HEK293 (cell line): Measurements from ENCODE around the gene RBBP7.
A peak's percentile ranks its signal among the peaks of the same experiment; 100 is the strongest.

Source experiments
- GLI2 ChIP-seq: fragments of 450-650 bp; formaldehyde crosslinking; IDR thresholded peaks from 2 replicates; pipeline ENCODE4; 2017; ENCODE audit warnings: missing biosample characterization, missing genetic modification characterization, low read depth, borderline replicate concordance
- GLIS2 ChIP-seq: fragments of 450-650 bp; formaldehyde crosslinking; IDR thresholded peaks from 2 replicates; pipeline ENCODE4 v1.5.1; 2016; ENCODE audit warnings: missing biosample characterization, missing genetic modification characterization
- KLF7 ChIP-seq: fragments of 450-650 bp; formaldehyde crosslinking; IDR thresholded peaks from 2 replicates; pipeline ENCODE4 v1.5.1; 2016; ENCODE audit warnings: missing biosample characterization, missing genetic modification characterization, borderline replicate concordance
- MYNN ChIP-seq: fragments of 450-650 bp; formaldehyde crosslinking; IDR thresholded peaks from 2 replicates; pipeline ENCODE4 v1.5.1; 2016; ENCODE audit warnings: missing biosample characterization, missing genetic modification characterization, borderline replicate concordance
- OSR2 ChIP-seq: fragments of 450-650 bp; formaldehyde crosslinking; IDR thresholded peaks from 2 replicates; pipeline ENCODE4 v1.5.1; 2016; ENCODE audit warnings: missing biosample characterization, missing genetic modification characterization
- SP2 ChIP-seq: fragments of 450-650 bp; formaldehyde crosslinking; IDR thresholded peaks from 2 replicates; pipeline ENCODE4 v1.5.1; 2016; ENCODE audit warnings: missing biosample characterization, missing genetic modification characterization
- YY1 ChIP-seq: fragments of 450-650 bp; formaldehyde crosslinking; IDR thresholded peaks from 2 replicates; pipeline ENCODE4 v1.5.1; 2018; ENCODE audit warnings: missing biosample characterization, missing genetic modification characterization
- YY2 ChIP-seq: fragments of 450-650 bp; formaldehyde crosslinking; IDR thresholded peaks from 2 replicates; pipeline ENCODE4 v1.5.1; 2016; ENCODE audit warnings: missing biosample characterization, missing genetic modification characterization
- ZBTB17 ChIP-seq: fragments of 450-650 bp; formaldehyde crosslinking; IDR thresholded peaks from 2 replicates; pipeline ENCODE4 v1.5.1; 2016; ENCODE audit warnings: missing biosample characterization, missing genetic modification characterization
- ZFP69B ChIP-seq: fragments of 450-650 bp; formaldehyde crosslinking; IDR thresholded peaks from 2 replicates; pipeline ENCODE4 v1.5.1; 2016; ENCODE audit warnings: missing biosample characterization, missing genetic modification characterization
- ZNF140 ChIP-seq: fragments of 450-650 bp; formaldehyde crosslinking; IDR thresholded peaks from 2 replicates; pipeline ENCODE4 v1.5.1; 2016; ENCODE audit warnings: missing biosample characterization, missing genetic modification characterization
- ZNF146 ChIP-seq: fragments of 450-650 bp; formaldehyde crosslinking; IDR thresholded peaks from 2 replicates; pipeline ENCODE4 v1.5.1; 2016; ENCODE audit warnings: missing biosample characterization, missing genetic modification characterization
- ZNF202 ChIP-seq: fragments of 450-650 bp; formaldehyde crosslinking; IDR thresholded peaks from 2 replicates; pipeline ENCODE4 v1.5.1; 2016; ENCODE audit warnings: missing biosample characterization, missing genetic modification characterization, borderline replicate concordance
- ZNF366 ChIP-seq: fragments of 450-650 bp; formaldehyde crosslinking; conservative IDR thresholded peaks from 2 replicates; pipeline ENCODE4 v1.5.1; 2016; ENCODE audit warnings: missing biosample characterization, missing genetic modification characterization
- ZNF48 ChIP-seq: fragments of 450-650 bp; formaldehyde crosslinking; IDR thresholded peaks from 2 replicates; pipeline ENCODE4 v1.5.1; 2016; ENCODE audit warnings: missing biosample characterization, missing genetic modification characterization
- ZNF623 ChIP-seq: fragments of 450-650 bp; formaldehyde crosslinking; IDR thresholded peaks from 2 replicates; pipeline ENCODE4 v1.5.1; 2016; ENCODE audit warnings: missing biosample characterization, missing genetic modification characterization
- ZNF629 ChIP-seq: fragments of 450-650 bp; formaldehyde crosslinking; IDR thresholded peaks from 2 replicates; pipeline ENCODE4 v1.5.1; 2017; ENCODE audit warnings: missing biosample characterization, missing genetic modification characterization
- ZNF843 ChIP-seq: fragments of 450-650 bp; formaldehyde crosslinking; IDR thresholded peaks from 2 replicates; pipeline ENCODE4 v1.5.1; 2016; ENCODE audit warnings: missing biosample characterization, missing genetic modification characterization
- ZSCAN23 ChIP-seq: fragments of 450-650 bp; formaldehyde crosslinking; IDR thresholded peaks from 2 replicates; pipeline ENCODE4 v1.5.1; 2016; ENCODE audit warnings: missing biosample characterization, missing genetic modification characterization
- ZXDB ChIP-seq: fragments of 450-650 bp; formaldehyde crosslinking; IDR thresholded peaks from 2 replicates; pipeline ENCODE4 v1.5.1; 2016; ENCODE audit warnings: missing biosample characterization, missing genetic modification characterization
- TF ChIP-seq, protein P1 (sequence below): fragments of 450-650 bp; formaldehyde crosslinking; IDR thresholded peaks from 2 replicates; pipeline ENCODE4 v1.5.1; 2016; ENCODE audit warnings: missing biosample characterization, missing genetic modification characterization
- TF ChIP-seq, protein P2 (sequence below): IDR thresholded peaks from 2 replicates; pipeline ENCODE4 v1.6.1; 2011; ENCODE audit warnings: mild to moderate bottlenecking, low read depth, low read length, borderline replicate concordance
- TF ChIP-seq, protein P3 (sequence below): fragments of 450-650 bp; formaldehyde crosslinking; IDR thresholded peaks from 2 replicates; pipeline ENCODE4 v1.5.1; 2016; ENCODE audit warnings: missing biosample characterization, missing genetic modification characterization
- TF ChIP-seq, protein P4 (sequence below): fragments of 450-650 bp; formaldehyde crosslinking; IDR thresholded peaks from 2 replicates; pipeline ENCODE4 v1.5.1; 2016; ENCODE audit warnings: missing biosample characterization, missing genetic modification characterization
- TF ChIP-seq, protein P5 (sequence below): fragments of 450-650 bp; formaldehyde crosslinking; IDR thresholded peaks from 2 replicates; pipeline ENCODE4 v1.5.1; 2016; ENCODE audit warnings: missing biosample characterization, missing genetic modification characterization
- TF ChIP-seq, protein P6 (sequence below): fragments of 450-650 bp; formaldehyde crosslinking; IDR thresholded peaks from 2 replicates; pipeline ENCODE4 v1.5.1; 2017; ENCODE audit warnings: missing biosample characterization, missing genetic modification characterization

RBBP7 gene

DNA sequence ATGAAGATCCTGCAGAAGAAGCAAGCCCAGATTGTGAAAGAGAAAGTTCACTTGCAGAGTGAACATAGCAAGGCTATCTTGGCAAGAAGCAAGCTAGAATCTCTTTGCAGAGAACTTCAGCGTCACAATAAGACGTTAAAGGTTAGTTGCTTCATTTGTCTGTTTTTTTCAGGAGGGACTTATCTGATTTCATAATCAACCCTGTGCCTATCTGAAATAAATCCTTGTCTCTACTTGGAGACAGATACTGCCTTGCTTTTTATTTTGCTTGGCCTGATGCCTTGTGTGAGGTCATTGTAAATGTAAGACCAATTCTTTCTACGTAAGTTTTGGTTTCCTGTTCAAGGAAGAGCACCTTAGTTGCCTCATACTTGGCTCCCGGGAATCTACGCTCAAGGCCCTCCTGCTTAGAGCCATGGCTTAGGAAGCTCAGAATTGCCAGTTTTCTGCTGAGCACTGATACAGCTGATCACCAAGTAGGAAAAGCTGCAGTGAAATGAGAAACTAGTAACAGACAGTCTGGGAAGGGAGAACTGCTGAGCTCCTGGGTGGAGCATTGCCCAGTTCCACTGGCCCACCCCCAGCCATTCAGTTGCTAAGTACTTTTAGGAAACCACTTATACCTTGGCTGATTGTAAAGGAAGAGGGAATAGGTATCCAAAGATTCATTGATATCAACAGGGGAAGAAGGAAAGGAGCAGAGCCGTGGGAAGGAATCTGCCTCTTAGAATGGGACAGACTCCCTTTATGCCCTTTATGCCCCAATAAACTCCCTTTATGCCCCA is 41.8 kb downstream of the RBBP7 start (continued):
- TF ChIP-seq, protein P1, sequence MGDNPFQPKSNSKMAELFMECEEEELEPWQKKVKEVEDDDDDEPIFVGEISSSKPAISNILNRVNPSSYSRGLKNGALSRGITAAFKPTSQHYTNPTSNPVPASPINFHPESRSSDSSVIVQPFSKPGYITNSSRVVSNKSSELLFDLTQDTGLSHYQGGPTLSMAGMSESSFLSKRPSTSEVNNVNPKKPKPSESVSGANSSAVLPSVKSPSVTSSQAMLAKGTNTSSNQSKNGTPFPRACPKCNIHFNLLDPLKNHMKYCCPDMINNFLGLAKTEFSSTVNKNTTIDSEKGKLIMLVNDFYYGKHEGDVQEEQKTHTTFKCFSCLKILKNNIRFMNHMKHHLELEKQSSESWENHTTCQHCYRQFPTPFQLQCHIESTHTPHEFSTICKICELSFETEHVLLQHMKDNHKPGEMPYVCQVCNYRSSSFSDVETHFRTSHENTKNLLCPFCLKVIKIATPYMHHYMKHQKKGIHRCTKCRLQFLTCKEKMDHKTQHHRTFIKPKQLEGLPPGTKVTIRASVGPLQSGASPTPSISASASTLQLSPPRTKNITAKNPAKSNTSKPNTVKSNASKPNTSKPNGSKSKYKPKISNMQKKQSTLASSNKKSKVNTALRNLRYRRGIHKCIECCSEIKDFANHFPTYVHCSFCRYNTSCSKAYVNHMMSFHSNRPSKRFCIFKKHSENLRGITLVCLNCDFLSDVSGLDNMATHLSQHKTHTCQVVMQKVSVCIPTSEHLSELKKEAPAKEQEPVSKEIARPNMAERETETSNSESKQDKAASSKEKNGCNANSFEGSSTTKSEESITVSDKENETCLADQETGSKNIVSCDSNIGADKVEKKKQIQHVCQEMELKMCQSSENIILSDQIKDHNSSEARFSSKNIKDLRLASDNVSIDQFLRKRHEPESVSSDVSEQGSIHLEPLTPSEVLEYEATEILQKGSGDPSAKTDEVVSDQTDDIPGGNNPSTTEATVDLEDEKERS (tag by site-specific recombination): no peak
- TF ChIP-seq GLIS2 (tag by site-specific recombination) (no peak), OSR2 (0 out of 2 replicates have a peak, but pooled peaks have one; percentile 15), ZFP69B (tag by site-specific recombination) (peak; percentile 34; the same call in 1 of the 2 replicates), ZNF48 (tag by site-specific recombination) (no peak), ZSCAN23 (no peak), ZXDB (tag by site-specific recombination) (peak; percentile 63), ZNF202 (no peak), ZNF146 (no peak), ZNF140 (peak; percentile 31; the same call in 1 of the 2 replicates), YY1 (tag by site-specific recombination) (no peak), SP2 (tag by site-specific recombination) (no peak), KLF7 (tag by site-specific recombination) (no peak), ZNF843 (tag by site-specific recombination) (peak; percentile 62; the same call in 1 of the 2 replicates), ZNF623 (tag by site-specific recombination) (no peak), ZBTB17 (tag by site-specific recombination) (peak; percentile 86), YY2 (no peak), GLI2 (tag by site-specific recombination) (no peak), ZNF629 (peak; percentile 97), ZNF366 (tag by site-specific recombination) (peak; percentile 79), MYNN (tag by site-specific recombination) (no peak)
- TF ChIP-seq, protein P2, sequence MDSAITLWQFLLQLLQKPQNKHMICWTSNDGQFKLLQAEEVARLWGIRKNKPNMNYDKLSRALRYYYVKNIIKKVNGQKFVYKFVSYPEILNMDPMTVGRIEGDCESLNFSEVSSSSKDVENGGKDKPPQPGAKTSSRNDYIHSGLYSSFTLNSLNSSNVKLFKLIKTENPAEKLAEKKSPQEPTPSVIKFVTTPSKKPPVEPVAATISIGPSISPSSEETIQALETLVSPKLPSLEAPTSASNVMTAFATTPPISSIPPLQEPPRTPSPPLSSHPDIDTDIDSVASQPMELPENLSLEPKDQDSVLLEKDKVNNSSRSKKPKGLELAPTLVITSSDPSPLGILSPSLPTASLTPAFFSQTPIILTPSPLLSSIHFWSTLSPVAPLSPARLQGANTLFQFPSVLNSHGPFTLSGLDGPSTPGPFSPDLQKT: no peak
- TF ChIP-seq, protein P3, sequence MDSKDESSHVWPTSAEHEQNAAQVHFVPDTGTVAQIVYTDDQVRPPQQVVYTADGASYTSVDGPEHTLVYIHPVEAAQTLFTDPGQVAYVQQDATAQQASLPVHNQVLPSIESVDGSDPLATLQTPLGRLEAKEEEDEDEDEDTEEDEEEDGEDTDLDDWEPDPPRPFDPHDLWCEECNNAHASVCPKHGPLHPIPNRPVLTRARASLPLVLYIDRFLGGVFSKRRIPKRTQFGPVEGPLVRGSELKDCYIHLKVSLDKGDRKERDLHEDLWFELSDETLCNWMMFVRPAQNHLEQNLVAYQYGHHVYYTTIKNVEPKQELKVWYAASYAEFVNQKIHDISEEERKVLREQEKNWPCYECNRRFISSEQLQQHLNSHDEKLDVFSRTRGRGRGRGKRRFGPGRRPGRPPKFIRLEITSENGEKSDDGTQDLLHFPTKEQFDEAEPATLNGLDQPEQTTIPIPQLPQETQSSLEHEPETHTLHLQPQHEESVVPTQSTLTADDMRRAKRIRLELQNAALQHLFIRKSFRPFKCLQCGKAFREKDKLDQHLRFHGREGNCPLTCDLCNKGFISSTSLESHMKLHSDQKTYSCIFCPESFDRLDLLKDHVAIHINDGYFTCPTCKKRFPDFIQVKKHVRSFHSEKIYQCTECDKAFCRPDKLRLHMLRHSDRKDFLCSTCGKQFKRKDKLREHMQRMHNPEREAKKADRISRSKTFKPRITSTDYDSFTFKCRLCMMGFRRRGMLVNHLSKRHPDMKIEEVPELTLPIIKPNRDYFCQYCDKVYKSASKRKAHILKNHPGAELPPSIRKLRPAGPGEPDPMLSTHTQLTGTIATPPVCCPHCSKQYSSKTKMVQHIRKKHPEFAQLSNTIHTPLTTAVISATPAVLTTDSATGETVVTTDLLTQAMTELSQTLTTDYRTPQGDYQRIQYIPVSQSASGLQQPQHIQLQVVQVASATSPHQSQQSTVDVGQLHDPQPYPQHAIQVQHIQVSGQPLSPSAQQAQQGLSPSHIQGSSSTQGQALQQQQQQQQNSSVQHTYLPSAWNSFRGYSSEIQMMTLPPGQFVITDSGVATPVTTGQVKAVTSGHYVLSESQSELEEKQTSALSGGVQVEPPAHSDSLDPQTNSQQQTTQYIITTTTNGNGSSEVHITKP (tag by site-specific recombination): 0 out of 2 replicates have a peak, but pooled peaks have one; percentile 10
- TF ChIP-seq, protein P4, sequence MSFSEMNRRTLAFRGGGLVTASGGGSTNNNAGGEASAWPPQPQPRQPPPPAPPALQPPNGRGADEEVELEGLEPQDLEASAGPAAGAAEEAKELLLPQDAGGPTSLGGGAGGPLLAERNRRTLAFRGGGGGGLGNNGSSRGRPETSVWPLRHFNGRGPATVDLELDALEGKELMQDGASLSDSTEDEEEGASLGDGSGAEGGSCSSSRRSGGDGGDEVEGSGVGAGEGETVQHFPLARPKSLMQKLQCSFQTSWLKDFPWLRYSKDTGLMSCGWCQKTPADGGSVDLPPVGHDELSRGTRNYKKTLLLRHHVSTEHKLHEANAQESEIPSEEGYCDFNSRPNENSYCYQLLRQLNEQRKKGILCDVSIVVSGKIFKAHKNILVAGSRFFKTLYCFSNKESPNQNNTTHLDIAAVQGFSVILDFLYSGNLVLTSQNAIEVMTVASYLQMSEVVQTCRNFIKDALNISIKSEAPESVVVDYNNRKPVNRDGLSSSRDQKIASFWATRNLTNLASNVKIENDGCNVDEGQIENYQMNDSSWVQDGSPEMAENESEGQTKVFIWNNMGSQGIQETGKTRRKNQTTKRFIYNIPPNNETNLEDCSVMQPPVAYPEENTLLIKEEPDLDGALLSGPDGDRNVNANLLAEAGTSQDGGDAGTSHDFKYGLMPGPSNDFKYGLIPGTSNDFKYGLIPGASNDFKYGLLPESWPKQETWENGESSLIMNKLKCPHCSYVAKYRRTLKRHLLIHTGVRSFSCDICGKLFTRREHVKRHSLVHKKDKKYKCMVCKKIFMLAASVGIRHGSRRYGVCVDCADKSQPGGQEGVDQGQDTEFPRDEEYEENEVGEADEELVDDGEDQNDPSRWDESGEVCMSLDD (tag by site-specific recombination): no peak
- TF ChIP-seq, protein P5, sequence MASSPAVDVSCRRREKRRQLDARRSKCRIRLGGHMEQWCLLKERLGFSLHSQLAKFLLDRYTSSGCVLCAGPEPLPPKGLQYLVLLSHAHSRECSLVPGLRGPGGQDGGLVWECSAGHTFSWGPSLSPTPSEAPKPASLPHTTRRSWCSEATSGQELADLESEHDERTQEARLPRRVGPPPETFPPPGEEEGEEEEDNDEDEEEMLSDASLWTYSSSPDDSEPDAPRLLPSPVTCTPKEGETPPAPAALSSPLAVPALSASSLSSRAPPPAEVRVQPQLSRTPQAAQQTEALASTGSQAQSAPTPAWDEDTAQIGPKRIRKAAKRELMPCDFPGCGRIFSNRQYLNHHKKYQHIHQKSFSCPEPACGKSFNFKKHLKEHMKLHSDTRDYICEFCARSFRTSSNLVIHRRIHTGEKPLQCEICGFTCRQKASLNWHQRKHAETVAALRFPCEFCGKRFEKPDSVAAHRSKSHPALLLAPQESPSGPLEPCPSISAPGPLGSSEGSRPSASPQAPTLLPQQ: peak; percentile 70
- TF ChIP-seq, protein P6, sequence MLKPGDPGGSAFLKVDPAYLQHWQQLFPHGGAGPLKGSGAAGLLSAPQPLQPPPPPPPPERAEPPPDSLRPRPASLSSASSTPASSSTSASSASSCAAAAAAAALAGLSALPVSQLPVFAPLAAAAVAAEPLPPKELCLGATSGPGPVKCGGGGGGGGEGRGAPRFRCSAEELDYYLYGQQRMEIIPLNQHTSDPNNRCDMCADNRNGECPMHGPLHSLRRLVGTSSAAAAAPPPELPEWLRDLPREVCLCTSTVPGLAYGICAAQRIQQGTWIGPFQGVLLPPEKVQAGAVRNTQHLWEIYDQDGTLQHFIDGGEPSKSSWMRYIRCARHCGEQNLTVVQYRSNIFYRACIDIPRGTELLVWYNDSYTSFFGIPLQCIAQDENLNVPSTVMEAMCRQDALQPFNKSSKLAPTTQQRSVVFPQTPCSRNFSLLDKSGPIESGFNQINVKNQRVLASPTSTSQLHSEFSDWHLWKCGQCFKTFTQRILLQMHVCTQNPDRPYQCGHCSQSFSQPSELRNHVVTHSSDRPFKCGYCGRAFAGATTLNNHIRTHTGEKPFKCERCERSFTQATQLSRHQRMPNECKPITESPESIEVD (tag by site-specific recombination): 0 out of 2 replicates have a peak, but pooled peaks have one; percentile 25
